WERI-Rb-1 (cell line): Measurements from ENCODE around the gene NFKBIL1.
"Not testable (repeated sequence)": the region's sequence is repeated elsewhere in the genome, so short reads cannot be mapped to it uniquely, and the experiment has no call there.

Source experiments
- DNase-seq: peaks from one replicate; pipeline ENCODE4 v3.0.0-alpha.2; 2020
- H3K27ac ChIP-seq: fragments of 250-450 bp; sonication (Bioruptor Pico); 2 replicates; pipeline ENCODE4 v1.5.1; 2020; ENCODE audit warnings: mild to moderate bottlenecking, moderate library complexity
- H3K27me3 ChIP-seq: fragments of 250-450 bp; sonication (Bioruptor Pico); 2 replicates; pipeline ENCODE4 v1.5.1; 2021; ENCODE audit warnings: mild to moderate bottlenecking, low read depth, moderate library complexity; ENCODE audit not compliant: insufficient read depth, severe bottlenecking
- H3K36me3 ChIP-seq: fragments of 250-450 bp; sonication (Bioruptor Pico); 2 replicates; pipeline ENCODE4 v1.5.1; 2020; ENCODE audit warnings: mild to moderate bottlenecking, moderate library complexity
- H3K4me3 ChIP-seq: 2 replicates; pipeline ENCODE4 v1.5.1; 2011; ENCODE audit warnings: low read depth, mild to moderate bottlenecking, control low read depth, low read length
- H3K9me3 ChIP-seq: fragments of 250-450 bp; sonication (Bioruptor Pico); 2 replicates; pipeline ENCODE4 v1.5.1; 2021; ENCODE audit warnings: mild to moderate bottlenecking, moderate library complexity; ENCODE audit not compliant: severe bottlenecking
- CTCF ChIP-seq: IDR thresholded peaks from 2 replicates; pipeline ENCODE4 v1.5.1; 2011; ENCODE audit warnings: low read depth, mild to moderate bottlenecking, control low read depth, inconsistent platforms, low read length

The NFKBIL1 gene

GRCh38 chr6:31551371-31551770, 4.0 kb downstream of the NFKBIL1 start:
- H3K27ac ChIP-seq, H3K9me3 ChIP-seq, H3K4me3 ChIP-seq, H3K27me3 ChIP-seq: not testable (repeated sequence)
- TF ChIP-seq CTCF, result peak; percentile 84
- DNase-seq, result peak; percentile 77
- peaks cover 67% of the 10 kb centered on the region for H3K36me3 ChIP-seq

GRCh38 chr6:31556307-31556706, 8.9 kb downstream of the NFKBIL1 start:
- no peak overlapping the region for H3K4me3 ChIP-seq
- DNase-seq, result no peak
- no peaks in the 10 kb centered on the region for H3K27me3 ChIP-seq
- no peak for TF ChIP-seq CTCF
- no peaks in the 10 kb centered on the region for H3K9me3 ChIP-seq
- H3K36me3 ChIP-seq, result peaks cover 81% of the 10 kb centered on the region
- no peak overlapping the region for H3K27ac ChIP-seq

- Histone ChIP-seq H3K36me3 (peaks cover 70% of the 10 kb centered on the region), H3K4me3 (no peak overlapping the region), H3K27ac (no peak overlapping the region), H3K9me3 (no peaks in the 10 kb centered on the region), H3K27me3 (no peaks in the 10 kb centered on the region)
- no peak for DNase-seq
- TF ChIP-seq CTCF, result no peak
Observed at GRCh38 chr6:31557443-31558317, 10.3 kb downstream of the NFKBIL1 start.

- TF ChIP-seq CTCF, result no peak
Observed at GRCh38 chr6:31558318-31558625, 10.9 kb downstream of the NFKBIL1 start.

GRCh38 chr6:31558631-31559500, 11.5 kb downstream of the NFKBIL1 start:
- H3K36me3 ChIP-seq, result peaks cover 59% of the 10 kb centered on the region
- no peak for DNase-seq
- H3K27me3 ChIP-seq, result no peaks in the 10 kb centered on the region
- no peaks in the 10 kb centered on the region for H3K9me3 ChIP-seq
- TF ChIP-seq CTCF, result no peak
- no peak overlapping the region for H3K27ac ChIP-seq
- no peak overlapping the region for H3K4me3 ChIP-seq

More at GRCh38 chr6:31558318-31558625, 10.9 kb downstream of the NFKBIL1 start:
- Histone ChIP-seq H3K4me3 (no peak overlapping the region), H3K27ac (no peak overlapping the region), H3K27me3 (no peaks in the 10 kb centered on the region), H3K9me3 (no peaks in the 10 kb centered on the region), H3K36me3 (peaks cover 65% of the 10 kb centered on the region)
- DNase-seq, result no peak
